Measurements from ENCODE around the gene KCTD17.

KCTD17 gene

GRCh38 chr22:37007651-37008050 lies 43.9 kb upstream of the KCTD17 start:
- no peak for TF ChIP-seq GABPA (IDR thresholded peaks at IDR 0.05; ENCODE audit: low read depth)
- TF ChIP-seq SPI1 (IDR thresholded peaks at IDR 0.05; ENCODE audit: borderline replicate concordance, low read depth): no peak
- TF ChIP-seq CTCF (IDR thresholded peaks at IDR 0.05; ENCODE audit: insufficient read depth, low read length): no peak
- H3K4me3 ChIP-seq (replicated peaks; ENCODE audit: insufficient read depth, low read length): no peak overlapping the region
- no peak for DNase-seq (ENCODE audit: low read depth in 1 of 2, low spot score in 1 of 2)
- H3K27me3 ChIP-seq (ENCODE audit: insufficient read depth, poor library complexity, severe bottlenecking): no peaks in the 10 kb centered on the region
- no peak overlapping the region for H3K27ac ChIP-seq (replicated peaks)

GRCh38 chr22:37008365-37008764 lies 43.2 kb upstream of the KCTD17 start:
- DNase-seq (ENCODE audit: low read depth in 1 of 2, low spot score in 1 of 2): no peak

GRCh38 chr22:37009490-37009889 lies 42.1 kb upstream of the KCTD17 start:
- no peak for TF ChIP-seq CTCF (IDR thresholded peaks at IDR 0.05; ENCODE audit: insufficient read depth, low read length)
- no peak for TF ChIP-seq REST (IDR thresholded peaks at IDR 0.05; ENCODE audit: insufficient replicate concordance, low read depth)
- no peak for TF ChIP-seq POLR2AphosphoS5 (IDR thresholded peaks at IDR 0.05; ENCODE audit: low read depth)
- no peak for TF ChIP-seq SPI1 (IDR thresholded peaks at IDR 0.05; ENCODE audit: borderline replicate concordance, low read depth)
- no peak for TF ChIP-seq GABPA (IDR thresholded peaks at IDR 0.05; ENCODE audit: low read depth)
- DNase-seq (ENCODE audit: low read depth in 1 of 2, low spot score in 1 of 2): no peak
- Histone ChIP-seq H3K4me3 (replicated peaks; ENCODE audit: insufficient read depth, low read length) (no peak overlapping the region), H3K27me3 (ENCODE audit: insufficient read depth, poor library complexity, severe bottlenecking) (no peaks in the 10 kb centered on the region), H3K27ac (replicated peaks) (no peak overlapping the region)

More at GRCh38 chr22:37008365-37008764, 43.2 kb upstream of the KCTD17 start:
- TF ChIP-seq REST (IDR thresholded peaks at IDR 0.05; ENCODE audit: insufficient replicate concordance, low read depth) (no peak), GABPA (IDR thresholded peaks at IDR 0.05; ENCODE audit: low read depth) (no peak), POLR2AphosphoS5 (IDR thresholded peaks at IDR 0.05; ENCODE audit: low read depth) (no peak), CTCF (IDR thresholded peaks at IDR 0.05; ENCODE audit: insufficient read depth, low read length) (no peak), SPI1 (IDR thresholded peaks at IDR 0.05; ENCODE audit: borderline replicate concordance, low read depth) (no peak)
- Histone ChIP-seq H3K4me3 (replicated peaks; ENCODE audit: insufficient read depth, low read length) (no peak overlapping the region), H3K27ac (replicated peaks) (no peak overlapping the region), H3K27me3 (ENCODE audit: insufficient read depth, poor library complexity, severe bottlenecking) (no peaks in the 10 kb centered on the region)

- H3K4me3 ChIP-seq (replicated peaks; ENCODE audit: insufficient read depth, low read length): no peak overlapping the region
- DNase-seq (ENCODE audit: low read depth in 1 of 2, low spot score in 1 of 2): no peak
- TF ChIP-seq SPI1 (IDR thresholded peaks at IDR 0.05; ENCODE audit: borderline replicate concordance, low read depth): no peak
- TF ChIP-seq POLR2AphosphoS5 (IDR thresholded peaks at IDR 0.05; ENCODE audit: low read depth): no peak
- TF ChIP-seq CTCF (IDR thresholded peaks at IDR 0.05; ENCODE audit: insufficient read depth, low read length): no peak
- no peak for TF ChIP-seq REST (IDR thresholded peaks at IDR 0.05; ENCODE audit: insufficient replicate concordance, low read depth)
- no peaks in the 10 kb centered on the region for H3K27me3 ChIP-seq (ENCODE audit: insufficient read depth, poor library complexity, severe bottlenecking)
- H3K27ac ChIP-seq (replicated peaks): no peak overlapping the region
Measured at GRCh38 chr22:37010174-37010573, 41.4 kb upstream of the KCTD17 start.

All from HL-60 (cell line).